HG03457 (cell line): Measurements from ENCODE around the gene SETSIP.
"Not testable (repeated sequence)": the region's sequence is repeated elsewhere in the genome, so short reads cannot be mapped to it uniquely, and the experiment has no call there.

Experiments
- ATAC-seq: cut with Tn5 transposase; IDR thresholded peaks from one replicate; pipeline ENCODE4 v1.9.1; 2021; ENCODE audit warnings: moderate number of reproducible peaks; ENCODE audit not compliant: unreplicated experiment

The SETSIP gene

GRCh38 chr1:92065042-92065441, 10.2 kb downstream of the SETSIP start:
- ATAC-seq: no peak

GRCh38 chr1:92051948-92052347, 23.3 kb downstream of the SETSIP start:
- no peak for ATAC-seq

- ATAC-seq: no peak
These were observed 29.3 kb downstream of the SETSIP start for GRCh38 chr1:92045766-92046495.

GRCh38 chr1:92043621-92044020, 31.6 kb downstream of the SETSIP start:
- no peak for ATAC-seq

- ATAC-seq: no peak
These were observed 34.2 kb downstream of the SETSIP start for GRCh38 chr1:92040971-92041370.

- ATAC-seq: no peak
These were observed 36.4 kb downstream of the SETSIP start for GRCh38 chr1:92038695-92039346.

- no peak for ATAC-seq
These were observed 37.8 kb downstream of the SETSIP start for GRCh38 chr1:92037400-92037799.

- no peak for ATAC-seq
These were observed 43.7 kb downstream of the SETSIP start for GRCh38 chr1:92031281-92032110.

GRCh38 chr1:92030656-92031107, 44.5 kb downstream of the SETSIP start:
- ATAC-seq: no peak

GRCh38 chr1:92029241-92029922, 45.8 kb downstream of the SETSIP start:
- ATAC-seq: no peak

GRCh38 chr1:92026806-92027205, 48.4 kb downstream of the SETSIP start:
- no peak for ATAC-seq

- not testable (repeated sequence) for ATAC-seq
These were observed 49.2 kb downstream of the SETSIP start for GRCh38 chr1:92026042-92026441.
